Sigmoid colon (tissue), 7 donors: ENCODE measurements around the gene LIM2. TPM values are rescaled to one million over a fixed set of nuclear protein-coding genes. Genes with fewer than 3 reads are reported as not detected.

Source experiments
- DNase-seq: peaks from one replicate; pipeline ENCODE4 v3.0.0-alpha.2; 2019
- H3K27ac ChIP-seq, 4 donors: fragments of 200-600 bp; sonication (generic); one replicate each; pipeline ENCODE4 v1.5.1; 2016 to 2019; ENCODE audit warnings: mild to moderate bottlenecking in 1 of 4
- H3K27me3 ChIP-seq, 3 donors: fragments of 200-600 bp; sonication (generic); one replicate each; pipeline ENCODE4 v1.5.1; 2019; ENCODE audit warnings: mild to moderate bottlenecking in 1 of 3
- H3K36me3 ChIP-seq, 4 donors: fragments of 200-600 bp; sonication (generic); one replicate each; pipeline ENCODE4 v1.5.1; 2016 to 2019
- H3K4me1 ChIP-seq, 4 donors: fragments of 200-600 bp; sonication (generic); one replicate each; pipeline ENCODE4 v1.5.1; 2017 to 2019
- H3K4me3 ChIP-seq, 4 donors: fragments of 200-600 bp; sonication (generic); one replicate each; pipeline ENCODE4 v1.5.1; 2017 to 2019; ENCODE audit warnings: mild to moderate bottlenecking in 2 of 4, moderate library complexity in 1 of 4
- H3K9me3 ChIP-seq, 4 donors: fragments of 200-600 bp in 3 of 4; sonication (generic) in 3 of 4; one replicate each; pipeline versions ENCODE4 v1.5.1 to v1.6.1; 2013 to 2019
- EP300 ChIP-seq, 4 donors: sonication (generic); formaldehyde crosslinking; IDR thresholded peaks; one replicate each; pipeline ENCODE4 v1.6.1; 2017; ENCODE audit warnings: antibody characterized with exemption in 4 of 4
- POLR2A ChIP-seq, 2 donors: fragments of 450-650 bp; IDR thresholded peaks; one replicate each; pipeline ENCODE4 v1.6.1; 2016; ENCODE audit warnings: antibody characterized with exemption in 2 of 2, mild to moderate bottlenecking in 2 of 2, moderate library complexity in 2 of 2
- POLR2AphosphoS5 ChIP-seq, 4 donors: sonication (generic); formaldehyde crosslinking; IDR thresholded peaks; one replicate each; pipeline ENCODE4 v1.6.1; 2017; ENCODE audit warnings: antibody characterized with exemption in 4 of 4
- WGBS, 2 donors: extraction: QIAGEN DNeasy Blood & Tissue Kit; methylation state at CpG; one replicate each; pipeline ENCODE4 v1.1.7; 2013; 5-methylcytosine and 5-hydroxymethylcytosine counted together
- intact Hi-C: fragments of 100-400 bp; cut with DNase I; formaldehyde crosslinking; loops from one replicate; pipeline ENCODE4 v1.15.1; 2023
- polyA plus RNA-seq, 3 donors: library from polyadenylated mRNA; stranded (reverse); fragments of 200-250 nt; gene quantifications; one replicate each; pipeline ENCODE4 v1.2.3, GENCODE V29; 2013
- total RNA-seq, 4 donors: library from RNA; depleted of rRNA; stranded (reverse); fragments of >200 nt; gene quantifications; one replicate each; pipeline ENCODE4 v1.1.0, GENCODE V29; 2016
- TF ChIP-seq, protein P1 (sequence below), 4 experiments: fragments of 450-650 bp in 3 of 4; fragments of 200-600 bp in 1 of 4; IDR thresholded peaks; one replicate each; pipeline ENCODE4 v1.5.1; 2016 to 2019; ENCODE audit warnings: antibody characterized with exemption in 4 of 4, mild to moderate bottlenecking in 3 of 4, moderate library complexity in 2 of 4
- donor health status: healthy with polysubstance abuse.
- donor health status: Bipolar disorder and iron deficiency.
- donor health status: healthy.

The LIM2 gene
- total and polyA plus RNA-seq, 7 donors: not detected

GRCh38 chr19:51386882-51387520, 773 bp downstream of the LIM2 start:
- Histone ChIP-seq H3K4me3 (no peak overlapping the region), H3K36me3 (no peaks in the 10 kb centered on the region), H3K27me3 (no peaks in the 10 kb centered on the region), H3K4me1 (no peaks in the 10 kb centered on the region), H3K27ac (no peak overlapping the region), H3K9me3 (no peaks in the 10 kb centered on the region)
- intact Hi-C loops: no loop called here
- TF ChIP-seq, protein P1, sequence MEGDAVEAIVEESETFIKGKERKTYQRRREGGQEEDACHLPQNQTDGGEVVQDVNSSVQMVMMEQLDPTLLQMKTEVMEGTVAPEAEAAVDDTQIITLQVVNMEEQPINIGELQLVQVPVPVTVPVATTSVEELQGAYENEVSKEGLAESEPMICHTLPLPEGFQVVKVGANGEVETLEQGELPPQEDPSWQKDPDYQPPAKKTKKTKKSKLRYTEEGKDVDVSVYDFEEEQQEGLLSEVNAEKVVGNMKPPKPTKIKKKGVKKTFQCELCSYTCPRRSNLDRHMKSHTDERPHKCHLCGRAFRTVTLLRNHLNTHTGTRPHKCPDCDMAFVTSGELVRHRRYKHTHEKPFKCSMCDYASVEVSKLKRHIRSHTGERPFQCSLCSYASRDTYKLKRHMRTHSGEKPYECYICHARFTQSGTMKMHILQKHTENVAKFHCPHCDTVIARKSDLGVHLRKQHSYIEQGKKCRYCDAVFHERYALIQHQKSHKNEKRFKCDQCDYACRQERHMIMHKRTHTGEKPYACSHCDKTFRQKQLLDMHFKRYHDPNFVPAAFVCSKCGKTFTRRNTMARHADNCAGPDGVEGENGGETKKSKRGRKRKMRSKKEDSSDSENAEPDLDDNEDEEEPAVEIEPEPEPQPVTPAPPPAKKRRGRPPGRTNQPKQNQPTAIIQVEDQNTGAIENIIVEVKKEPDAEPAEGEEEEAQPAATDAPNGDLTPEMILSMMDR (IDR thresholded peaks at IDR 0.05): no peak
- no peak for TF ChIP-seq EP300 (IDR thresholded peaks at IDR 0.05)
- TF ChIP-seq POLR2AphosphoS5 (IDR thresholded peaks at IDR 0.05): no peak
- no peak for TF ChIP-seq POLR2A (IDR thresholded peaks at IDR 0.05)
- WGBS, 2 donors: 80 to 88% methylated on average over 14 of the region's 14 CpGs
- no peak for DNase-seq

GRCh38 chr19:51382004-51382403, 5.8 kb downstream of the LIM2 start:
- WGBS, 2 donors: 98% methylated on average over 4 of the region's 4 CpGs
- Histone ChIP-seq H3K4me3 (no peak overlapping the region), H3K27ac (no peak overlapping the region), H3K4me1 (no peaks in the 10 kb centered on the region), H3K36me3 (no peaks in the 10 kb centered on the region), H3K9me3 (peaks cover 0 to 3% (median 1%) of the 10 kb centered on the region in 4 donors), H3K27me3 (no peaks in the 10 kb centered on the region)
- no peak for TF ChIP-seq POLR2AphosphoS5 (IDR thresholded peaks at IDR 0.05)
- TF ChIP-seq POLR2A (IDR thresholded peaks at IDR 0.05): no peak
- no peak for TF ChIP-seq EP300 (IDR thresholded peaks at IDR 0.05)
- TF ChIP-seq, protein P1 (IDR thresholded peaks at IDR 0.05): no peak
- intact Hi-C loops: no loop called here
- no peak for DNase-seq

DNA sequence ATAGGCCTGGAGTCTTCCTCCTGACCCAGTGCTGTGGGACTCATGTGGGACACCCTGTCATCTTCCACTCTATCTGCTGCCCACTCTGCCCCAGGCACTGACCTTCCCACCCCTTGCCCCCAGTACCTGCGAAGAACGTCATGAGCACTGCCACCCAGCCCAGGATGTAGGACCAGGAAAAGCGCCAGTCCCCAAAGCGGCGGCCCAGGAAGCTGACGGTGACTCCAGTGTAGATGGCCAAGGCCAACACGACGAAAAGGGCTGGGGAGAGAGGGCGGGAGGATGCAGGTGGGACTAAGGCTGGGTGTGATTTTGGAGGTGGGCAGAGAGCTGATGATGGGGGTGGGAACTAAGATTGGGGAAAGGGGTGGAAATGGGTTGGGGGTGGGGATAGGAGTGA, 7.4 kb downstream of the LIM2 start:
- Histone ChIP-seq H3K9me3 (peaks cover 0 to 3% (median 1%) of the 10 kb centered on the region in 4 donors), H3K27me3 (no peaks in the 10 kb centered on the region), H3K4me1 (no peaks in the 10 kb centered on the region), H3K4me3 (no peak overlapping the region), H3K27ac (no peak overlapping the region), H3K36me3 (no peaks in the 10 kb centered on the region)
- 95% methylated on average over 9 of the region's 9 CpGs for WGBS, 2 donors
- DNase-seq: no peak
- TF ChIP-seq, protein P1 (IDR thresholded peaks at IDR 0.05): no peak
- TF ChIP-seq POLR2AphosphoS5 (IDR thresholded peaks at IDR 0.05): no peak
- no peak for TF ChIP-seq EP300 (IDR thresholded peaks at IDR 0.05)
- no peak for TF ChIP-seq POLR2A (IDR thresholded peaks at IDR 0.05)
- intact Hi-C loops: no loop called here

- peaks cover 0 to 3% (median 1%) of the 10 kb centered on the region in 4 donors for H3K9me3 ChIP-seq
- DNase-seq: no peak
- intact Hi-C loops: no loop called here
Measured at GRCh38 chr19:51377422-51377821, 10.4 kb downstream of the LIM2 start.

More at GRCh38 chr19:51377422-51377821, 10.4 kb downstream of the LIM2 start:
- Histone ChIP-seq H3K4me3 (no peak overlapping the region), H3K27me3 (no peaks in the 10 kb centered on the region), H3K36me3 (no peaks in the 10 kb centered on the region), H3K4me1 (no peaks in the 10 kb centered on the region), H3K27ac (no peak overlapping the region)
- WGBS, 2 donors: 74 to 85% methylated on average over 2 of the region's 2 CpGs
- TF ChIP-seq POLR2A (IDR thresholded peaks at IDR 0.05): no peak
- TF ChIP-seq EP300 (IDR thresholded peaks at IDR 0.05): no peak
- no peak for TF ChIP-seq POLR2AphosphoS5 (IDR thresholded peaks at IDR 0.05)
- TF ChIP-seq, protein P1 (IDR thresholded peaks at IDR 0.05): no peak
